HEK293 (cell line): ENCODE results near the gene CACTIN.
A peak's percentile ranks its signal among the peaks of the same experiment; 100 is the strongest.

Experiments
- GLIS2 ChIP-seq: fragments of 450-650 bp; formaldehyde crosslinking; IDR thresholded peaks from 2 replicates; pipeline ENCODE4 v1.5.1; 2016; ENCODE audit warnings: missing biosample characterization, missing genetic modification characterization
- HOXA7 ChIP-seq: sonication (generic); formaldehyde crosslinking; IDR thresholded peaks from 2 replicates; pipeline ENCODE4 v1.8.1; 2022; ENCODE audit warnings: missing genetic modification reagents, borderline replicate concordance
- IKZF3 ChIP-seq: fragments of 450-650 bp; IDR thresholded peaks from 2 replicates; pipeline ENCODE4 v1.5.0; 2018; ENCODE audit warnings: missing biosample characterization, mild to moderate bottlenecking, missing genetic modification characterization, moderate library complexity
- KLF1 ChIP-seq: fragments of 450-650 bp; formaldehyde crosslinking; IDR thresholded peaks from 2 replicates; pipeline ENCODE4 v1.5.1; 2016; ENCODE audit warnings: missing biosample characterization, missing genetic modification characterization
- MYNN ChIP-seq: fragments of 450-650 bp; formaldehyde crosslinking; IDR thresholded peaks from 2 replicates; pipeline ENCODE4 v1.5.1; 2016; ENCODE audit warnings: missing biosample characterization, missing genetic modification characterization, borderline replicate concordance
- PATZ1 ChIP-seq: fragments of 450-650 bp; formaldehyde crosslinking; IDR thresholded peaks from 2 replicates; pipeline ENCODE4 v1.5.1; 2016; ENCODE audit warnings: missing biosample characterization, missing genetic modification characterization
- PBX3 ChIP-seq: sonication (generic); formaldehyde crosslinking; IDR thresholded peaks from 2 replicates; pipeline ENCODE4 v1.8.1; 2022; ENCODE audit warnings: mild to moderate bottlenecking, moderate library complexity, missing genetic modification reagents
- SALL2 ChIP-seq: fragments of 450-650 bp; formaldehyde crosslinking; IDR thresholded peaks from 2 replicates; pipeline ENCODE4 v1.5.0; 2017; ENCODE audit warnings: missing biosample characterization, mild to moderate bottlenecking, missing genetic modification characterization, borderline replicate concordance
- SP7 ChIP-seq: fragments of 450-650 bp; formaldehyde crosslinking; IDR thresholded peaks from 2 replicates; pipeline ENCODE4 v1.5.1; 2016; ENCODE audit warnings: missing biosample characterization, missing genetic modification characterization
- TCF7L2 ChIP-seq: IDR thresholded peaks from 2 replicates; pipeline ENCODE4 v1.6.1; 2011; ENCODE audit warnings: low read depth, mild to moderate bottlenecking, inconsistent platforms, low read length, moderate library complexity, borderline replicate concordance
- ZEB2 ChIP-seq: fragments of 450-650 bp; formaldehyde crosslinking; IDR thresholded peaks from 2 replicates; pipeline ENCODE4 v1.5.1; 2016; ENCODE audit warnings: missing biosample characterization, missing genetic modification characterization
- ZFP69B ChIP-seq: fragments of 450-650 bp; formaldehyde crosslinking; IDR thresholded peaks from 2 replicates; pipeline ENCODE4 v1.5.1; 2016; ENCODE audit warnings: missing biosample characterization, missing genetic modification characterization
- ZNF10 ChIP-seq: fragments of 450-650 bp; formaldehyde crosslinking; IDR thresholded peaks from 2 replicates; pipeline ENCODE4 v1.5.1; 2017; ENCODE audit warnings: missing biosample characterization, missing genetic modification characterization
- ZNF140 ChIP-seq: fragments of 450-650 bp; formaldehyde crosslinking; IDR thresholded peaks from 2 replicates; pipeline ENCODE4 v1.5.1; 2016; ENCODE audit warnings: missing biosample characterization, missing genetic modification characterization
- ZNF2 ChIP-seq: fragments of 450-650 bp; formaldehyde crosslinking; IDR thresholded peaks from 2 replicates; pipeline ENCODE4 v1.5.1; 2016; ENCODE audit warnings: missing biosample characterization, missing genetic modification characterization
- ZNF274 ChIP-seq, 2 experiments: fragments of 200-500 bp in 1 of 2; fragments of 450-650 bp in 1 of 2; sonication (Bioruptor generic) in 1 of 2; formaldehyde crosslinking in 1 of 2; IDR thresholded peaks; 2 replicates each; pipeline versions ENCODE4 v1.5.1 to v1.6.1; 2014 to 2016; ENCODE audit warnings: borderline replicate concordance in 1 of 2, inconsistent platforms in 1 of 2, low read length in 1 of 2, missing biosample characterization in 1 of 2, missing genetic modification characterization in 1 of 2
- ZNF354C ChIP-seq: fragments of 450-650 bp; formaldehyde crosslinking; IDR thresholded peaks from 2 replicates; pipeline ENCODE4 v1.5.1; 2016; ENCODE audit warnings: missing biosample characterization, missing genetic modification characterization, low read depth, borderline replicate concordance
- ZNF48 ChIP-seq: fragments of 450-650 bp; formaldehyde crosslinking; IDR thresholded peaks from 2 replicates; pipeline ENCODE4 v1.5.1; 2016; ENCODE audit warnings: missing biosample characterization, missing genetic modification characterization
- ZNF510 ChIP-seq: fragments of 450-650 bp; formaldehyde crosslinking; IDR thresholded peaks from 2 replicates; pipeline ENCODE4 v1.5.1; 2018; ENCODE audit warnings: mild to moderate bottlenecking, missing genetic modification characterization, missing biosample characterization; ENCODE audit not compliant: insufficient replicate concordance
- ZNF549 ChIP-seq: fragments of 450-650 bp; IDR thresholded peaks from 2 replicates; pipeline ENCODE4 v1.5.1; 2018; ENCODE audit warnings: missing biosample characterization, missing genetic modification characterization, mild to moderate bottlenecking, inconsistent platforms, moderate library complexity
- ZNF658 ChIP-seq: fragments of 450-650 bp; formaldehyde crosslinking; IDR thresholded peaks from 2 replicates; pipeline ENCODE4; 2016; ENCODE audit warnings: missing biosample characterization, missing genetic modification characterization
- ZNF677 ChIP-seq: fragments of 450-650 bp; IDR thresholded peaks from 2 replicates; pipeline ENCODE4 v1.5.0; 2018; ENCODE audit warnings: missing biosample characterization, mild to moderate bottlenecking, missing genetic modification characterization, moderate library complexity
- TF ChIP-seq, protein P1 (sequence below): fragments of 450-650 bp; formaldehyde crosslinking; IDR thresholded peaks from 2 replicates; pipeline ENCODE4 v1.5.1; 2017; ENCODE audit warnings: missing biosample characterization, missing genetic modification characterization
- TF ChIP-seq, protein P2 (sequence below): fragments of 450-650 bp; formaldehyde crosslinking; IDR thresholded peaks from 2 replicates; pipeline ENCODE4 v1.5.1; 2016; ENCODE audit warnings: missing biosample characterization, missing genetic modification characterization
- TF ChIP-seq, protein P3 (sequence below): fragments of 450-650 bp; formaldehyde crosslinking; IDR thresholded peaks from 2 replicates; pipeline ENCODE4 v1.5.1; 2016; ENCODE audit warnings: missing biosample characterization, missing genetic modification characterization
- TF ChIP-seq, protein P4 (sequence below): fragments of 450-650 bp; formaldehyde crosslinking; IDR thresholded peaks from 2 replicates; pipeline ENCODE4 v1.5.1; 2016; ENCODE audit warnings: missing biosample characterization, missing genetic modification characterization, low read depth

The CACTIN gene

GRCh38 chr19:3669947-3670795, 43.6 kb upstream of the CACTIN start (continued):
- TF ChIP-seq, protein P1, sequence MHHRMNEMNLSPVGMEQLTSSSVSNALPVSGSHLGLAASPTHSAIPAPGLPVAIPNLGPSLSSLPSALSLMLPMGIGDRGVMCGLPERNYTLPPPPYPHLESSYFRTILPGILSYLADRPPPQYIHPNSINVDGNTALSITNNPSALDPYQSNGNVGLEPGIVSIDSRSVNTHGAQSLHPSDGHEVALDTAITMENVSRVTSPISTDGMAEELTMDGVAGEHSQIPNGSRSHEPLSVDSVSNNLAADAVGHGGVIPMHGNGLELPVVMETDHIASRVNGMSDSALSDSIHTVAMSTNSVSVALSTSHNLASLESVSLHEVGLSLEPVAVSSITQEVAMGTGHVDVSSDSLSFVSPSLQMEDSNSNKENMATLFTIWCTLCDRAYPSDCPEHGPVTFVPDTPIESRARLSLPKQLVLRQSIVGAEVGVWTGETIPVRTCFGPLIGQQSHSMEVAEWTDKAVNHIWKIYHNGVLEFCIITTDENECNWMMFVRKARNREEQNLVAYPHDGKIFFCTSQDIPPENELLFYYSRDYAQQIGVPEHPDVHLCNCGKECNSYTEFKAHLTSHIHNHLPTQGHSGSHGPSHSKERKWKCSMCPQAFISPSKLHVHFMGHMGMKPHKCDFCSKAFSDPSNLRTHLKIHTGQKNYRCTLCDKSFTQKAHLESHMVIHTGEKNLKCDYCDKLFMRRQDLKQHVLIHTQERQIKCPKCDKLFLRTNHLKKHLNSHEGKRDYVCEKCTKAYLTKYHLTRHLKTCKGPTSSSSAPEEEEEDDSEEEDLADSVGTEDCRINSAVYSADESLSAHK (tag by site-specific recombination): no peak
- TF ChIP-seq, protein P2, sequence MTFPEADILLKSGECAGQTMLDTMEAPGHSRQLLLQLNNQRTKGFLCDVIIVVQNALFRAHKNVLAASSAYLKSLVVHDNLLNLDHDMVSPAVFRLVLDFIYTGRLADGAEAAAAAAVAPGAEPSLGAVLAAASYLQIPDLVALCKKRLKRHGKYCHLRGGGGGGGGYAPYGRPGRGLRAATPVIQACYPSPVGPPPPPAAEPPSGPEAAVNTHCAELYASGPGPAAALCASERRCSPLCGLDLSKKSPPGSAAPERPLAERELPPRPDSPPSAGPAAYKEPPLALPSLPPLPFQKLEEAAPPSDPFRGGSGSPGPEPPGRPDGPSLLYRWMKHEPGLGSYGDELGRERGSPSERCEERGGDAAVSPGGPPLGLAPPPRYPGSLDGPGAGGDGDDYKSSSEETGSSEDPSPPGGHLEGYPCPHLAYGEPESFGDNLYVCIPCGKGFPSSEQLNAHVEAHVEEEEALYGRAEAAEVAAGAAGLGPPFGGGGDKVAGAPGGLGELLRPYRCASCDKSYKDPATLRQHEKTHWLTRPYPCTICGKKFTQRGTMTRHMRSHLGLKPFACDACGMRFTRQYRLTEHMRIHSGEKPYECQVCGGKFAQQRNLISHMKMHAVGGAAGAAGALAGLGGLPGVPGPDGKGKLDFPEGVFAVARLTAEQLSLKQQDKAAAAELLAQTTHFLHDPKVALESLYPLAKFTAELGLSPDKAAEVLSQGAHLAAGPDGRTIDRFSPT (tag by site-specific recombination): peak; percentile 75; the same call in 1 of the 2 replicates
- peak; percentile 59 for TF ChIP-seq SP7 (tag by site-specific recombination)
- TF ChIP-seq ZEB2 (tag by site-specific recombination): peak; percentile 53; the same call in 1 of the 2 replicates
- TF ChIP-seq MYNN (tag by site-specific recombination): no peak
- TF ChIP-seq ZNF658 (tag by site-specific recombination): no peak
- TF ChIP-seq, protein P3, sequence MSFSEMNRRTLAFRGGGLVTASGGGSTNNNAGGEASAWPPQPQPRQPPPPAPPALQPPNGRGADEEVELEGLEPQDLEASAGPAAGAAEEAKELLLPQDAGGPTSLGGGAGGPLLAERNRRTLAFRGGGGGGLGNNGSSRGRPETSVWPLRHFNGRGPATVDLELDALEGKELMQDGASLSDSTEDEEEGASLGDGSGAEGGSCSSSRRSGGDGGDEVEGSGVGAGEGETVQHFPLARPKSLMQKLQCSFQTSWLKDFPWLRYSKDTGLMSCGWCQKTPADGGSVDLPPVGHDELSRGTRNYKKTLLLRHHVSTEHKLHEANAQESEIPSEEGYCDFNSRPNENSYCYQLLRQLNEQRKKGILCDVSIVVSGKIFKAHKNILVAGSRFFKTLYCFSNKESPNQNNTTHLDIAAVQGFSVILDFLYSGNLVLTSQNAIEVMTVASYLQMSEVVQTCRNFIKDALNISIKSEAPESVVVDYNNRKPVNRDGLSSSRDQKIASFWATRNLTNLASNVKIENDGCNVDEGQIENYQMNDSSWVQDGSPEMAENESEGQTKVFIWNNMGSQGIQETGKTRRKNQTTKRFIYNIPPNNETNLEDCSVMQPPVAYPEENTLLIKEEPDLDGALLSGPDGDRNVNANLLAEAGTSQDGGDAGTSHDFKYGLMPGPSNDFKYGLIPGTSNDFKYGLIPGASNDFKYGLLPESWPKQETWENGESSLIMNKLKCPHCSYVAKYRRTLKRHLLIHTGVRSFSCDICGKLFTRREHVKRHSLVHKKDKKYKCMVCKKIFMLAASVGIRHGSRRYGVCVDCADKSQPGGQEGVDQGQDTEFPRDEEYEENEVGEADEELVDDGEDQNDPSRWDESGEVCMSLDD (tag by site-specific recombination): peak; percentile 27; the same call in 1 of the 2 replicates
- TF ChIP-seq ZNF48 (tag by site-specific recombination): no peak
- no peak for TF ChIP-seq ZNF677
- TF ChIP-seq ZFP69B (tag by site-specific recombination): peak; percentile 96
- no peak for TF ChIP-seq ZNF274 (IDR thresholded peaks at IDR 0.05; ENCODE audit: low read length)
- no peak for TF ChIP-seq ZNF274 (tag by site-specific recombination; IDR thresholded peaks at IDR 0.05; ENCODE audit: borderline replicate concordance)
- TF ChIP-seq, protein P4, sequence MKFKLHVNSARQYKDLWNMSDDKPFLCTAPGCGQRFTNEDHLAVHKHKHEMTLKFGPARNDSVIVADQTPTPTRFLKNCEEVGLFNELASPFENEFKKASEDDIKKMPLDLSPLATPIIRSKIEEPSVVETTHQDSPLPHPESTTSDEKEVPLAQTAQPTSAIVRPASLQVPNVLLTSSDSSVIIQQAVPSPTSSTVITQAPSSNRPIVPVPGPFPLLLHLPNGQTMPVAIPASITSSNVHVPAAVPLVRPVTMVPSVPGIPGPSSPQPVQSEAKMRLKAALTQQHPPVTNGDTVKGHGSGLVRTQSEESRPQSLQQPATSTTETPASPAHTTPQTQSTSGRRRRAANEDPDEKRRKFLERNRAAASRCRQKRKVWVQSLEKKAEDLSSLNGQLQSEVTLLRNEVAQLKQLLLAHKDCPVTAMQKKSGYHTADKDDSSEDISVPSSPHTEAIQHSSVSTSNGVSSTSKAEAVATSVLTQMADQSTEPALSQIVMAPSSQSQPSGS (tag by site-specific recombination): peak; percentile 96
- TF ChIP-seq GLIS2 (tag by site-specific recombination): peak; percentile 76
- 0 out of 2 replicates have a peak, but pooled peaks have one; percentile 33 for TF ChIP-seq IKZF3 (tag by site-specific recombination)
- no peak for TF ChIP-seq HOXA7 (CRISPR knock-in tag)
- TF ChIP-seq SALL2: no peak
- TF ChIP-seq KLF1 (tag by site-specific recombination): peak; percentile 74
- TF ChIP-seq PBX3: no peak
- TF ChIP-seq ZNF549 (tag by site-specific recombination): no peak
- peak; percentile 85; the same call in 1 of the 2 replicates for TF ChIP-seq PATZ1 (tag by site-specific recombination)
- TF ChIP-seq ZNF2 (tag by site-specific recombination): no peak
- TF ChIP-seq ZNF140 (tag by site-specific recombination): no peak
- no peak for TF ChIP-seq TCF7L2
- no peak for TF ChIP-seq ZNF354C (tag by site-specific recombination)
- no peak for TF ChIP-seq ZNF10
- no peak for TF ChIP-seq ZNF510 (tag by site-specific recombination)
